IMR-90 (cell line): Measurements from ENCODE around the gene PPP2R1A. TPM values are rescaled to one million over a fixed set of nuclear protein-coding genes. Genes with fewer than 3 reads are reported as not detected.

ENCODE experiments used
- ATAC-seq: fragments of 200-7000 bp; cut with Tn5 transposase; 2 replicates; pipeline ENCODE4 v1.9.1; 2020; ENCODE audit warnings: low read depth, mild to moderate bottlenecking, moderate library complexity
- BruUV-seq: library from RNA; stranded (reverse); fragments of 400-500 nt; replicated peaks from 2 replicates; lab custom pipeline; 2021; lab: Mats Ljungman, UMichigan
- CTCF ChIA-PET: fragments of 300-600 bp; formaldehyde crosslinking; extraction: SDS; loops from one replicate; lab custom pipeline; 2021; ENCODE audit warnings: antibody characterized with exemption; lab: Yijun Ruan, JAX
- POLR2A ChIA-PET: fragments of 300-600 bp; sonication (Branson Sonifier 250); formaldehyde crosslinking; loops from one replicate; lab custom pipeline; 2022; ENCODE audit warnings: antibody characterized with exemption; ENCODE audit not compliant: unreplicated experiment; lab: Charles Lee
- DNase-seq: peaks from one replicate; pipeline ENCODE4 v3.0.0; 2013
- H2AFZ ChIP-seq: replicated peaks from 2 replicates; pipeline ENCODE3; 2013; ENCODE audit warnings: low read length, mild to moderate bottlenecking; ENCODE audit not compliant: poor library complexity
- H2AK5ac ChIP-seq: 2 replicates; pipeline ENCODE4 v1.6.1; 2013; ENCODE audit warnings: low read depth, low read length, inconsistent platforms
- H2AK9ac ChIP-seq: replicated peaks from 2 replicates; pipeline ENCODE3; 2013; ENCODE audit warnings: mild to moderate bottlenecking, low read depth, low read length, moderate library complexity; ENCODE audit not compliant: poor library complexity
- H2BK120ac ChIP-seq: 2 replicates; pipeline ENCODE4 v1.6.1; 2013; ENCODE audit warnings: low read depth, low read length, inconsistent platforms
- H2BK15ac ChIP-seq: 3 replicates; pipeline ENCODE4 v1.6.1; 2013; ENCODE audit warnings: low read depth, low read length, inconsistent platforms
- H2BK20ac ChIP-seq: 2 replicates; pipeline ENCODE4 v1.6.1; 2013; ENCODE audit warnings: low read depth, mild to moderate bottlenecking, inconsistent platforms, low read length, moderate library complexity
- H2BK5ac ChIP-seq: 2 replicates; pipeline ENCODE4 v1.6.1; 2013; ENCODE audit warnings: mild to moderate bottlenecking, low read depth, low read length, inconsistent platforms; ENCODE audit not compliant: poor library complexity, severe bottlenecking
- H3K14ac ChIP-seq: replicated peaks from 2 replicates; pipeline ENCODE4 v1.6.1; 2013; ENCODE audit warnings: low read depth, low read length, inconsistent platforms
- H3K18ac ChIP-seq: 2 replicates; pipeline ENCODE4 v1.6.1; 2013; ENCODE audit warnings: low read depth, low read length, control low read depth
- H3K23ac ChIP-seq: 2 replicates; pipeline ENCODE4 v1.6.1; 2013; ENCODE audit warnings: low read depth, low read length, inconsistent platforms
- H3K27ac ChIP-seq: 2 replicates; pipeline ENCODE4 v1.5.1; 2013; ENCODE audit warnings: mild to moderate bottlenecking, control low read depth, low read length; ENCODE audit not compliant: insufficient read depth
- H3K27me3 ChIP-seq: 2 replicates; pipeline ENCODE4 v1.6.1; 2013; ENCODE audit warnings: low read length; ENCODE audit not compliant: control insufficient read depth, insufficient read depth
- H3K36me3 ChIP-seq: 2 replicates; pipeline ENCODE4 v1.6.1; 2013; ENCODE audit warnings: low read length, mixed read lengths; ENCODE audit not compliant: control insufficient read depth, insufficient read depth
- H3K4ac ChIP-seq: 2 replicates; pipeline ENCODE4 v1.6.1; 2013; ENCODE audit warnings: low read depth, low read length, inconsistent platforms
- H3K4me1 ChIP-seq: 2 replicates; pipeline ENCODE4 v1.6.1; 2013; ENCODE audit warnings: low read length, mixed read lengths; ENCODE audit not compliant: control insufficient read depth, insufficient read depth
- H3K4me2 ChIP-seq: 2 replicates; pipeline ENCODE4 v1.6.1; 2013; ENCODE audit warnings: low read depth, mild to moderate bottlenecking, control low read depth, low read length, moderate library complexity
- H3K4me3 ChIP-seq: 2 replicates; pipeline ENCODE4 v1.5.1; 2013; ENCODE audit warnings: low read depth, mild to moderate bottlenecking, control low read depth, low read length, moderate library complexity; ENCODE audit not compliant: insufficient read depth
- H3K56ac ChIP-seq: 2 replicates; pipeline ENCODE4 v1.6.1; 2013; ENCODE audit warnings: low read length, inconsistent platforms; ENCODE audit not compliant: insufficient read depth; ENCODE audit errors: extremely low read depth
- H3K79me1 ChIP-seq, 2 experiments: 2 replicates each; pipeline ENCODE4 v1.6.1; 2013; ENCODE audit warnings: low read length in 2 of 2, inconsistent platforms in 1 of 2, low read depth in 1 of 2
- H3K9ac ChIP-seq: 2 replicates; pipeline ENCODE4 v1.6.1; 2013; ENCODE audit warnings: low read depth, low read length, control low read depth
- H3K9me1 ChIP-seq: 2 replicates; pipeline ENCODE4 v1.6.1; 2013; ENCODE audit warnings: low read length, inconsistent platforms; ENCODE audit not compliant: insufficient read depth
- H3K9me3 ChIP-seq: 2 replicates; pipeline ENCODE4 v1.6.1; 2013; ENCODE audit warnings: low read length; ENCODE audit not compliant: control insufficient read depth, insufficient read depth
- H4K20me1 ChIP-seq: 2 replicates; pipeline ENCODE4 v1.6.1; 2013; ENCODE audit warnings: low read length, inconsistent platforms; ENCODE audit not compliant: insufficient read depth
- H4K5ac ChIP-seq: 2 replicates; pipeline ENCODE4 v1.6.1; 2013; ENCODE audit warnings: mild to moderate bottlenecking, low read depth, low read length, control low read depth
- H4K8ac ChIP-seq, 2 experiments: 2 replicates each; pipeline ENCODE4 v1.6.1; 2013; ENCODE audit warnings: low read depth in 2 of 2, low read length in 2 of 2, control low read depth in 1 of 2, inconsistent platforms in 1 of 2
- H4K91ac ChIP-seq: 2 replicates; pipeline ENCODE4 v1.6.1; 2013; ENCODE audit warnings: low read depth, low read length, inconsistent platforms; ENCODE audit not compliant: insufficient read depth
- BHLHE40 ChIP-seq: fragments of 150-350 bp; IDR thresholded peaks from 2 replicates; pipeline ENCODE4 v1.6.1; 2016; ENCODE audit warnings: mild to moderate bottlenecking, low read depth, low read length
- CEBPB ChIP-seq: IDR thresholded peaks from 2 replicates; pipeline ENCODE4 v1.6.1; 2012; ENCODE audit warnings: low read depth, low read length, improper control_type of control experiment
- CHD1 ChIP-seq: IDR thresholded peaks from 2 replicates; pipeline ENCODE4 v1.6.1; 2012; ENCODE audit warnings: low read depth, low read length, improper control_type of control experiment
- CTCF ChIP-seq: conservative IDR thresholded peaks from 2 replicates; pipeline ENCODE4 v1.5.1; 2012; ENCODE audit warnings: mild to moderate bottlenecking, low read depth, low read length, improper control_type of control experiment
- ELK1 ChIP-seq: fragments of 150-350 bp; IDR thresholded peaks from 2 replicates; pipeline ENCODE4 v1.6.1; 2016; ENCODE audit warnings: low read depth, mild to moderate bottlenecking, low read length, moderate library complexity, borderline replicate concordance
- FOS ChIP-seq: fragments of 150-350 bp; IDR thresholded peaks from 2 replicates; pipeline ENCODE4 v1.6.1; 2016; ENCODE audit warnings: low read depth, low read length
- MAFK ChIP-seq: IDR thresholded peaks from 2 replicates; pipeline ENCODE4 v1.6.1; 2012; ENCODE audit warnings: low read depth, low read length, improper control_type of control experiment
- MAZ ChIP-seq: IDR thresholded peaks from 2 replicates; pipeline ENCODE4 v1.6.1; 2012; ENCODE audit warnings: low read depth, mild to moderate bottlenecking, low read length, improper control_type of control experiment, moderate library complexity, borderline replicate concordance
- MXI1 ChIP-seq: IDR thresholded peaks from 2 replicates; pipeline ENCODE4 v1.6.1; 2012; ENCODE audit warnings: low read depth, mild to moderate bottlenecking, low read length, moderate library complexity, borderline replicate concordance
- NFE2L2 ChIP-seq: fragments of 150-350 bp; IDR thresholded peaks from 2 replicates; pipeline ENCODE4 v1.6.1; 2016; ENCODE audit warnings: low read depth, mild to moderate bottlenecking, low read length
- POLR2A ChIP-seq: IDR thresholded peaks from 2 replicates; pipeline ENCODE4 v1.6.1; 2012; ENCODE audit warnings: mild to moderate bottlenecking, low read depth, low read length
- RAD21 ChIP-seq: IDR thresholded peaks from 2 replicates; pipeline ENCODE4 v1.6.1; 2012; ENCODE audit warnings: low read length, improper control_type of control experiment
- RCOR1 ChIP-seq: IDR thresholded peaks from 2 replicates; pipeline ENCODE4 v1.6.1; 2012; ENCODE audit warnings: mild to moderate bottlenecking, low read length, improper control_type of control experiment; ENCODE audit not compliant: insufficient replicate concordance
- RFX5 ChIP-seq: IDR thresholded peaks from 2 replicates; pipeline ENCODE4 v1.8.0; 2012; ENCODE audit warnings: low read depth, mild to moderate bottlenecking, low read length, moderate library complexity
- SMC3 ChIP-seq: fragments of 150-350 bp; IDR thresholded peaks from 2 replicates; pipeline ENCODE4 v1.6.1; 2016; ENCODE audit warnings: low read depth, mild to moderate bottlenecking, antibody characterized with exemption, low read length, moderate library complexity
- USF2 ChIP-seq: fragments of 150-350 bp; IDR thresholded peaks from 2 replicates; pipeline ENCODE4 v1.6.1; 2017; ENCODE audit warnings: mild to moderate bottlenecking, antibody characterized with exemption, low read length, low read depth
- WGBS, 2 experiments: methylation state at CpG; one replicate each; pipeline versions ENCODE4 v1.1.5 to v1.1.7; 2013; ENCODE audit warnings: missing lambda C conversion rate in 2 of 2; ENCODE audit not compliant: insufficient read length in 1 of 2; ENCODE audit errors: extremely low coverage in 2 of 2; 5-methylcytosine and 5-hydroxymethylcytosine counted together
- dilution Hi-C: fragments of 300-500 bp; cut with HindIII; formaldehyde crosslinking; loops from one replicate; pipeline ENCODE4 v1.14.3; 2018; ENCODE audit warnings: low sequenced_read_pairs; ENCODE audit not compliant: unreplicated experiment
- in situ Hi-C: fragments of 300-500 bp; cut with MboI; formaldehyde crosslinking; loops from 3 replicates; pipeline ENCODE4 v1.14.3; 2019; ENCODE audit warnings: low sequenced_read_pairs, inconsistent platforms, mixed read lengths
- intact Hi-C: fragments of 100-400 bp; cut with micrococcal nuclease; formaldehyde crosslinking; loops from 2 replicates; pipeline ENCODE4 v1.10.0; 2022
- polyA plus RNA-seq, 3 experiments: library from polyadenylated mRNA; depleted of rRNA; stranded (reverse); fragments of >200 nt; gene quantifications; 2 replicates each; pipeline ENCODE4 v1.2.3, GENCODE V29; 2012; ENCODE audit warnings: low replicate concordance in 1 of 3
- total RNA-seq: library from RNA; depleted of rRNA; stranded (reverse); fragments of >200 nt; gene quantifications from 2 replicates; pipeline ENCODE4 v1.2.3, GENCODE V29; 2012

The PPP2R1A gene
- total and polyA plus RNA-seq, 2 of the 4 experiments (the other 2 are of a cell fraction): 173 to 250 TPM

- Histone ChIP-seq H2BK5ac (no peak overlapping the region), H2BK15ac (no peak overlapping the region), H3K9me1 (peaks cover 16% of the 10 kb centered on the region; the same call in 1 of the 2 replicates), H3K4me1 (no peaks in the 10 kb centered on the region), H3K23ac (no peak overlapping the region), H2BK120ac (no peak overlapping the region), H3K9ac (no peak overlapping the region), H3K56ac (no peak overlapping the region), H3K4ac (no peak overlapping the region), H4K5ac (no peak overlapping the region), H3K27me3 (no peaks in the 10 kb centered on the region), H4K8ac (no peak overlapping the region), H2AFZ (peak overlapping the region; percentile 14), H2AK9ac (no peak overlapping the region), H3K79me1 (peaks cover 33 to 62% of the 10 kb centered on the region in 2 experiments), H3K4me3 (no peak overlapping the region), H3K36me3 (peaks cover 90% of the 10 kb centered on the region), H3K14ac (no peak overlapping the region), H4K20me1 (peaks cover 14% of the 10 kb centered on the region), H3K27ac (no peak overlapping the region), H3K9me3 (no peaks in the 10 kb centered on the region), H4K91ac (no peak overlapping the region), H3K18ac (no peak overlapping the region), H3K4me2 (no peak overlapping the region), H2BK20ac (no peak overlapping the region), H2AK5ac (no peak overlapping the region)
- intact Hi-C loops (no loop called here), in situ Hi-C loops (no loop called here), dilution Hi-C loops (no loop called here)
- whole genome bisulfite sequencing, 2 experiments: no CpG with 5 or more reads among the region's 3 CpGs
- TF ChIP-seq MAFK: no peak
- no peak for TF ChIP-seq RCOR1
- TF ChIP-seq MAZ: no peak
- no peak for TF ChIP-seq ELK1
- no peak for TF ChIP-seq RFX5
- no peak for TF ChIP-seq POLR2A
- TF ChIP-seq BHLHE40: no peak
- no peak for TF ChIP-seq NFE2L2
- no peak for TF ChIP-seq CEBPB
- TF ChIP-seq MXI1: no peak
- TF ChIP-seq SMC3: no peak
- TF ChIP-seq CTCF: no peak
- TF ChIP-seq FOS: no peak
- no peak for TF ChIP-seq RAD21
- no peak for TF ChIP-seq CHD1
- no peak for TF ChIP-seq USF2
- BruUV-seq: no TSS peak
- no peak for ATAC-seq
- ChIA-PET POLR2A (no interaction called here), CTCF (no interaction called here)
- no peak for DNase-seq
Observed at GRCh38 chr19:52216401-52216800, 26.5 kb downstream of the PPP2R1A start.
